Astrocyte (in vitro differentiated cells and primary cell): ENCODE results near the gene PARVB.

ENCODE experiments used
- CTCF ChIP-seq: IDR thresholded peaks from 2 replicates; pipeline ENCODE4 v1.5.1; 2011; ENCODE audit warnings: low read depth, mild to moderate bottlenecking, inconsistent platforms, low read length, moderate library complexity; ENCODE audit not compliant: insufficient read depth
- EZH2 ChIP-seq: IDR thresholded peaks from 2 replicates; pipeline ENCODE4 v1.6.1; 2012; ENCODE audit warnings: mild to moderate bottlenecking, low read length, inconsistent platforms; ENCODE audit not compliant: insufficient read depth

GRCh38 chr22:44071781-44072326, 47.8 kb downstream of the PARVB start:
- TF ChIP-seq EZH2 = no peak
- no peak for TF ChIP-seq CTCF
